ENCODE measurements around the gene PKN1. TPM values are rescaled to one million over a fixed set of nuclear protein-coding genes. Genes with fewer than 3 reads are reported as not detected.
A peak's percentile ranks its signal among the peaks of the same experiment; 100 is the strongest.

PKN1 gene
- total RNA-seq, 1 experiment from 2014 or later = 257 TPM

GRCh38 chr19:14472202-14472938 is 39.3 kb downstream of the PKN1 start:
- H3K27ac ChIP-seq = no peak overlapping the region
- peaks cover 49% of the 10 kb centered on the region for H3F3A ChIP-seq (ENCODE audit: insufficient read depth, low read depth)
- H3K27me3 ChIP-seq (ENCODE audit: insufficient read depth, low read depth) = no peaks in the 10 kb centered on the region
- ChIA-PET CTCF (interaction anchor here (0.5 to 0.7 kb wide), 3 partner anchors 45 to 335 kb away, joined by 3 to 6 read pairs (median 4); no protein-coding TSS in a partner anchor), POLR2A (ENCODE audit: unreplicated experiment) (interaction anchor here (0.6 kb wide), 1 partner anchor 155 kb away, joined by 3 read pairs; no protein-coding TSS in a partner anchor)
- H3K9me2 ChIP-seq (ENCODE audit: insufficient read depth) = no peaks in the 10 kb centered on the region
- peak in 1 of 2 experiments; percentile 53 for DNase-seq
- H4K20me1 ChIP-seq (ENCODE audit: insufficient read depth) = peaks cover 18% of the 10 kb centered on the region
- intact Hi-C loops (cut with micrococcal nuclease; ENCODE audit: unreplicated experiment) = no loop called here
- H3K79me2 ChIP-seq (ENCODE audit: low read depth) = no peaks in the 10 kb centered on the region
- no TSS peak for BruUV-seq (replicated peaks)
- H3K4me2 ChIP-seq = no peak overlapping the region
- TF ChIP-seq CTCF (conservative IDR thresholded peaks at IDR 0.05) = peak; percentile 94
- TF ChIP-seq EZH2 (IDR thresholded peaks at IDR 0.05; ENCODE audit: low read depth) = no peak
- H3K9me3 ChIP-seq (ENCODE audit: insufficient read depth, low read depth) = no peaks in the 10 kb centered on the region
- H2AFZ ChIP-seq = no peak overlapping the region
- H3K36me3 ChIP-seq (ENCODE audit: low read depth) = peaks cover 18% of the 10 kb centered on the region
- no peak overlapping the region for H3K4me3 ChIP-seq
- peaks cover 21% of the 10 kb centered on the region for H3K4me1 ChIP-seq (replicated peaks; ENCODE audit: insufficient read depth)

GRCh38 chr19:14473073-14473977 is 40.2 kb downstream of the PKN1 start:
- no peaks in the 10 kb centered on the region for H3K27me3 ChIP-seq (ENCODE audit: insufficient read depth, low read depth)
- H3K36me3 ChIP-seq (ENCODE audit: low read depth) = peaks cover 15% of the 10 kb centered on the region
- no peaks in the 10 kb centered on the region for H3K9me2 ChIP-seq (ENCODE audit: insufficient read depth)
- peaks cover 30% of the 10 kb centered on the region for H3K4me1 ChIP-seq (replicated peaks; ENCODE audit: insufficient read depth)
- H3K4me2 ChIP-seq = no peak overlapping the region
- no peak overlapping the region for H2AFZ ChIP-seq
- ChIA-PET CTCF (interaction anchor here (0.5 to 0.7 kb wide), 2 partner anchors 44 to 272 kb away, joined by 3 to 6 read pairs; no protein-coding TSS in a partner anchor), POLR2A (ENCODE audit: unreplicated experiment) (interaction anchor here (0.6 kb wide), 1 partner anchor 156 kb away, joined by 3 read pairs; no protein-coding TSS in a partner anchor)
- no peak overlapping the region for H3K27ac ChIP-seq
- no peak for DNase-seq
- H4K20me1 ChIP-seq (ENCODE audit: insufficient read depth) = peaks cover 24% of the 10 kb centered on the region
- BruUV-seq (replicated peaks) = no TSS peak
- TF ChIP-seq EZH2 (IDR thresholded peaks at IDR 0.05; ENCODE audit: low read depth) (no peak), CTCF (conservative IDR thresholded peaks at IDR 0.05) (no peak)
- H3K4me3 ChIP-seq = no peak overlapping the region
- no peaks in the 10 kb centered on the region for H3K79me2 ChIP-seq (ENCODE audit: low read depth)
- intact Hi-C loops (cut with micrococcal nuclease; ENCODE audit: unreplicated experiment) = no loop called here
- H3K9me3 ChIP-seq (ENCODE audit: insufficient read depth, low read depth) = no peaks in the 10 kb centered on the region
- H3F3A ChIP-seq (ENCODE audit: insufficient read depth, low read depth) = peaks cover 49% of the 10 kb centered on the region

- H2AFZ ChIP-seq = no peak overlapping the region
- peaks cover 31% of the 10 kb centered on the region for H4K20me1 ChIP-seq (ENCODE audit: insufficient read depth)
- H3K4me2 ChIP-seq = no peak overlapping the region
- H3K79me2 ChIP-seq (ENCODE audit: low read depth) = no peaks in the 10 kb centered on the region
- H3K27ac ChIP-seq = no peak overlapping the region
- ChIA-PET CTCF (interaction anchor here (0.7 kb wide), 1 partner anchor 28 kb away, joined by 3 read pairs; no protein-coding TSS in a partner anchor), POLR2A (ENCODE audit: unreplicated experiment) (no interaction called here)
- DNase-seq = no peak
- TF ChIP-seq CTCF (conservative IDR thresholded peaks at IDR 0.05) = no peak
- intact Hi-C loops (cut with micrococcal nuclease; ENCODE audit: unreplicated experiment) = no loop called here
- no peaks in the 10 kb centered on the region for H3K9me3 ChIP-seq (ENCODE audit: insufficient read depth, low read depth)
- no TSS peak for BruUV-seq (replicated peaks)
- peaks cover 19% of the 10 kb centered on the region for H3K36me3 ChIP-seq (ENCODE audit: low read depth)
- H3K4me3 ChIP-seq = no peak overlapping the region
- H3K9me2 ChIP-seq (ENCODE audit: insufficient read depth) = no peaks in the 10 kb centered on the region
- H3K27me3 ChIP-seq (ENCODE audit: insufficient read depth, low read depth) = no peaks in the 10 kb centered on the region
- peaks cover 49% of the 10 kb centered on the region for H3F3A ChIP-seq (ENCODE audit: insufficient read depth, low read depth)
- peaks cover 30% of the 10 kb centered on the region for H3K4me1 ChIP-seq (replicated peaks; ENCODE audit: insufficient read depth)
Measured at GRCh38 chr19:14473978-14474578, 41.0 kb downstream of the PKN1 start.

All from PC-9 (cell line).